HG02759 (cell line): ENCODE results near the gene COL17A1.

Experiments
- ATAC-seq: cut with Tn5 transposase; IDR thresholded peaks from one replicate; pipeline ENCODE4 v1.9.1; 2021; ENCODE audit warnings: mild to moderate bottlenecking, moderate library complexity; ENCODE audit not compliant: unreplicated experiment

COL17A1 gene

DNA sequence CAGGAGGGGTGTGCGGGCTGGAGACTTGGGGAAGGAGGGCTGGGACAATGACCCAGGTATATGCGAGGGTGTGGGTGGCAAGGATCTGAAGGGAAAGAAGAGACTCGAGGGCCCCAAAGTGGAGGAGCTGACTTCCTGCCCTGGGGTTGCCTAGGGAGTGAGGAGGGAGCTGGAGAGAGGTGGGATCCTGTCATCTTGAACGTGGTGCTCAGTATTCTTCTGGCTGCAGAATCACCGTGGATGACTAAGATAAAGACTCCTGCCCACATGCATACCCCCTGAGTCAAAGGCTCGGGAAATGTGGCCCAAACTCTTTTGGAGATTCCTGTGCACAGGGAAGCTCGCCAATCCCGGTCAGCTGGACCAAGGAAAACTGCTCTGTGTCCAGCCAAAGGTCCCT is 31.2 kb downstream of the COL17A1 start:
- no peak for ATAC-seq

DNA sequence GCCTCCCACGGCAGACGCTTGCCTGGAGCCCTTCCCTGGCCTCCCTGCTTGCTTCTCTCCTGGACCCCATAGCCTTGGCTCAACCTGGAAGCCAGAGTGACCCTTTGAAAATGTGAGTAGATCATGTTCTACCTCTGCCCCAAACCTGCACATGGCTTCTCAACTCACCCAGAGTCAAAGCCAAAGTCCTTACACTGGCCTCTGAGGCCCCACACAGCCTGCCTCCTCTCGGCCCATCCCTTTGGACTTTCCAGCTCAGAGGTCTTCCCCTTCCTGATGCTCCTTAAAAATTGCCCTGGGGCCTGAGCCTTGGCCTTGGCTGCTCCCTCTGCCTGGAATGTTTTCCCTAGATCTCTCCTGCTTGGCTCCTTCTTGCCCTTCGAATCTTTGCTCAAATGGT is 32.5 kb downstream of the COL17A1 start:
- ATAC-seq, result no peak

DNA sequence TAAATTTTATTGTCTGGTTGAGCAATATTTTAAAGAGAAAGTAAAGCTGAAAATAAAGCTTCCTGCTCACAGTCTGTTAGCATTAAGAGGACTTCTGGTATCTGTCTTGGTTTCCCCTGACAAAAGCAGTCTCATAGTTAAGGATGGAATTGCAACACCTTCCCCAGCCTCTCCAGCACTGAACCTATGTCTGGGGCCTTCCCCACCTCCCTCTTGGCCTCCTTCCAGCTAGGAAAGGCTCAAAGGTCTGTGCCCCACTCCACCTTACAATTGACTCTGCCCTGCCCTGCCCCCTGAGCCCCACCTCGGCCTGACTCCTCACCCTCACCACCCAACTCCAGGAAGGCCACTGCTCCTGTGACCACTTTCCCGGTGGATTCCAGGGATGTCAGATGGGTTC is 33.2 kb downstream of the COL17A1 start:
- no peak for ATAC-seq

DNA sequence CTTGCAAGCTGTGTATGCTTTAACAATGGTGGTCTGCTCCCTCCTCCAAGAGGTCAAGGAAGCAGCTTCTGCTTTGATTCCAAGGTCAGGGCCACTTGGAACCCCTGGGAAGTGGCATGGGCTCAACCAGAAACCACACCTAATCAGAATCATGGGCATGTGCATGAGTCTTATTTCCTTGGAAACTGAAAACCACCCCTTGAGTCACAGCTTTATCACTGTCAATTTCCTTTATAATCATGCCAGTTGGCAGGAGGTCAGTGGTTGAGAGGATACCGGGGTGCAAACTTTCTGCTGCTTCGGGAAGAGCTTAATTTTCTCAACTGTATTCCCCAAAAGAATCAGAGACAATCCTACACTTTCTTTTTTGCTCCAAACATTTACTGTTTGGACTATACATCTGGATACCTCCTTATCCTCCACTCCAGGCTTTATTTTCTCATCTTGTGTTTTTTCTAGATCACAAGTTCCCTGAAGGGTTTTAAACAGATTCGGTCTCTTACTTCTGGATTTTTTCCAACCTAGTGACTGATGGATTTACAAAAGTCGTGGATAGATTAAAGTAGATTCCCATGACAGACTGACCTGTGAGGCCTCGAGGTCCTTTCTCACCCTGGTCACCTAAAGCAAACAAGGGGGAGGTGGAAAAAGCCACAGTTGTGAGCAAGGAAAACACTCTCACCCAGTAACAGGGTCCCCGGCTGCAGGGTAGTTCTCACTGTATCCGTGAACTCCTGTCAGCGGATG is 36.0 kb downstream of the COL17A1 start:
- ATAC-seq, result no peak

DNA sequence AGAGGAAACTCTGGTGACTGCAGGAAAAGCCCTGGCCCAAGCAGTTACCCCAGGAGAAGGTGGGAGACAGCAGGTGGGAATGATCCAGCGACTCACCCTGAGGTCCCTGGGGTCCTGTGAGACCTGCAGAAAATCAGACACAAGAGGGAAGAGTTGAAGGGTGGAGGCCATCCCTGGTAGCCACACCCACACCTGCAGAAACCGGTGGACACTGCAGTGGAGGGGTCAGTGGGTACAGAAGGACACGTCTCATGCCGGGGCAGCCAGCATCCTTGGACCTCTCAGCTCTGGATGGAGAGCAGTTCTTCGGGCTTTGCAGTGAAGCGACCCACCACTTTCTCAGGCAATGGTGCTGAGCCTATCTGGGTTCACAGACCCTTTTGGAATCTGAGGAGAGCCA is 39.0 kb downstream of the COL17A1 start:
- no peak for ATAC-seq

DNA sequence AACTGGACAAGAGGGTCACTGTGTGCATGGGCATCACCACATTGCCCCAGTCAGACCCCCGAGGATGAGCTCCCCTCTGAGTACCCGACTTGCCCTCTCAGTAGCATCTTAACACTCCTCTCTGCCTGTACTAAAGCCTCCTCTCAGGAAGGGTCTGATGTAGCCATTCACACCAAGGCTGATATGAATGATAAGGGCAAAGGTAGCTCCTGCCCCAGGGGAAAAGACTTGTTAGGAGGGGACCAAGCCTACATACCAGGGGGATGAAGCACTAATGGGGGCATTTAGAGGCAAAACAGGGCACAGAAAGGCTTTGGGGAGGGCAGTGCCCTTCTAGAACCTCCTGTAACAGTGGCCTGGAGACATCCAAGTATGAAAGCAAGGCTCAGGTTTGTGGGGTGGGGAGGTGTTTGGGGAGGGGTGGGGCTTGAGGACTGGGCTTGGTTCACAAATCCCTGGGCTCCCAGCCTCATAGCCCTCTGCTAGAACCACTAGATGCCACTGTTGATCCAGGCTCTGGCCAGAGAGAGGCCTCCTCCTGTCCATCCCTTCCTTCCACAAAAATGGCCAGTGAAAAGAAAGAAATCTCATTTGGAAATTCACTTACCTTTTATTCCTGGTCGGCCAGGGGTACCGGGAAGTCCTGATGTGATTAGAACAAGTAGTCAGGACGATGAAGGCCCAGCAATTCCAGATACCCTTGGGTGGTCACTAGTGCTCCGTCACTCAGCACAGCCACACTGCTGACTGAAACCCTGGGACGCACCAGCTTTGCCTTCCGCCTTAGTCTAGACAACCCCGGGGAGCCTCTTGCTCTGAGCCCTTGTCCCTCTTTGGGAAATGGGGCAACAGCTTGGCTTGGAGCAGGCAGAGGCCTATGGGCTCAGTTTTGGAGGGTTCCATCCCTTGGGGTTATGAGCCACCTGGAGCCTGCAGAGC is 40.3 kb downstream of the COL17A1 start:
- no peak for ATAC-seq

DNA sequence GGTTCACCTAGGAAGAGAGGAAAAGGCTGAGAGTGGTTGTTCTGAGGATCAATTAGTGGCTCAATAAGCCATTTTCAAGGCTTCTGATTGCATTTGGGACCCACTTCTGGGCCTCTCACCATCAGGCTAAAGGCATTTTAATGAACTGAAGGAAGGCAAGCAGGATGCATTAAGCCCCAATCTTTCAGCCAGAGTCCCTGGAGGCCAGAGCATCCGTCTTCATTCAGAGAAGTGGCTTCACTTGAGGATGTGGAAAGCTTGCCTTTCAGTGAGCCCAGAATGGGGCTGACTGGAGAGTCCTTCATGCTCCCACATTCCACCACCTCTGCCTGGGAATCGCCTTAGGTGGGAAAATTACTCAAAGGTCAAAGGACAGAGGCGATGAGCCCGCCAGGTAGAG is 41.8 kb downstream of the COL17A1 start:
- no peak for ATAC-seq

DNA sequence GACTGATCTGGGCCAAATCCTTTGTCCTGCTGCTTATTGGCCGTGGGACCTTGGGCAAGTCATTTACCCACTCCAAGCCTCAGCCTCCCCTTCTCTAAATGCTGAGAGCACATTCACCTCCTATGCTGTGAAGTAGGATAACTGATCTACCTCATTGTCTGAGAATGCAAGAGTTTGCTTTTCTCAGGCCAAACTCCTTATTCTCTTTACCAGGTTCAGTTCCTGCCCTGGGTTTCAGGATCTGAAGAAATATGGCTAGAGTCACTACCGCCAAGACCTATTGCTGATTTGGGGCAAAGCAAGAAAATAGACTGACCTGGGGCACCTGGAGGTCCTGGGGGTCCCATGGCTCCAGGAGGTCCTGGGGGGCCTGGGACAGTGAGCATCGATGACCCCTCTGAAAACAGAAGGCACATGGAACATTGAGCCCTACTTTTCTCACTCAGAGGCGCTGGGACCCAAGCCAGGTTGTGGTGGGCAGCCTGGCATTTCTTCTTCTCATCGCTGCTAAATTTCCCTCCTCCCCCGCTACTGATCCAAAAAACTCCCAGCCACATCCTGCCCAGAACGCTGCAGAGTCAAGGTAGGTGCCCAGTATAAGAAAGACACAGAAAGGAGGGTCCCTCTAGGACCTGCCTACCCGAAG is 42.4 kb downstream of the COL17A1 start:
- ATAC-seq, result no peak

DNA sequence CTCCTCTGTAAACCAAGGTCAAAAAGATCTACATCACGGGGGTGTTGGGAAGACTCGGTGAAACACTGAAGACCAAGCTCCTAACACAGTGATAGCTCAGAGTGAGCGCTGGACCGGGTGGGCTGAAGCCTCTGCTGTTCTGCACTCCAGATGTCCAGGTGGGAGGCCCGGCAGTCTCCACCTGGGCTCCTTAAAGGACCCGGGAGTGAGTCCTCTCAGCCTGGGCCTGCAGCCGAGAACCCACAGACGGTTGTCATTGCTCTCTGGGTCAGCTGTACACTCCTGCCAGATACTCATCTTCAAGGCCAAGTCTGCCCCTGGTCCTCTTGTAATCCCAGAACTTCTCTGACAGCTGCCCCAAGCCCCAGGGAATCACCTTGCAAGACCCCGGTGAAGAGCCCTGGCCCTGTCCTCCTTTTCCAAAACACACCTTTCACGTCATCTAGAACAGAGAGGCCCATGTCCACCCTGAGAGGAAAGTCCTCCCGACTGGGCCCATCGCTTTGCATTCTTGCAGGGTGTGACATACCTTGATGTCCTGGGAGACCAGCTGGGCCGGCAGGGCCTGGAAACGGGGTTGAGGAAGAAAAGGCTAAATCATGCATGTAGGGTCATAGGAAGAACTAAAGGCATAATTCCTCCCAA is 43.7 kb downstream of the COL17A1 start:
- ATAC-seq, result no peak

DNA sequence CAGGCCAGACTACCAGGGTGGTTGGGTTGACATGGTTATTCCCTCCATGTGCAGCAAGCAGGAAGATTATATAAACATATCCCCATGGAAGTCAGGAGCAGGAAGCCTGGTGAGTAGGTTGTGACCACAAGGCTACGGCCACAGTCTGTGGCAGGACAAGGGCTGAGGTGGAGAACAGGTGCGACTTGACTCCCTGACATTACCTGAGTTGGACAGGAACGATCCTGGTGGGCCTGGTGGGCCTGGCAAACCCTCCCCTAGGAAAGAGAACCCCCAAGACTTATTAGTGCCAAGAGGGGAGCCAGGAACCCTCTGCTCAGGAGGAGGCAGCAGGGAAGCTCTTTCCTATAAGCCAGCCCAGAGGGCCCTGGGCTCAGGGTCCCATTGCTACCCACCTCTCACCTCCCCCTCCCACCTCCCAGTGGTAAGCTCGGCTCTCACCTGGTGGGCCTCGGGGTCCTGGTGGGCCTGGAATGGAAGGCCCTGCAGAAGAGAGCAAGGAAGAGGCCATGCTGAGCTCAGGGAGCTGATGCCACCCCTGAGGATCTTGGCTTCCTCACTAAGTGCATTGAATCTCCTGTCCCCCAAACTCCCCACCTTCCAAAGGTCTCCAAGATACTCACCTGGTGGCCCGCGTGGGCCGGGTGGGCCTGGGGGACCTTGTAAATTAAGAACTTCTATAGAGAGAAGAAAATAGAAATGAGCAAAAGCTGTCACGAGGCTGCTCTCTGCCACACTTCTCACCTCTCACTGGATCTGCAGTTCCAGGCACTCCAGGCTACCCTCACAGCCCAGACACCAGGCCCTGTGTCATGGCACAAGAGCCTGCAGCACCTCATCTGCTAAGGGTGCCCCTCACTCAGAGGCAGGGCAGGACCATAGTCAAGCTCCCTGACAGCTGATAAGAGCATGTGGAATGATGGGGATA is 44.6 kb downstream of the COL17A1 start:
- no peak for ATAC-seq

DNA sequence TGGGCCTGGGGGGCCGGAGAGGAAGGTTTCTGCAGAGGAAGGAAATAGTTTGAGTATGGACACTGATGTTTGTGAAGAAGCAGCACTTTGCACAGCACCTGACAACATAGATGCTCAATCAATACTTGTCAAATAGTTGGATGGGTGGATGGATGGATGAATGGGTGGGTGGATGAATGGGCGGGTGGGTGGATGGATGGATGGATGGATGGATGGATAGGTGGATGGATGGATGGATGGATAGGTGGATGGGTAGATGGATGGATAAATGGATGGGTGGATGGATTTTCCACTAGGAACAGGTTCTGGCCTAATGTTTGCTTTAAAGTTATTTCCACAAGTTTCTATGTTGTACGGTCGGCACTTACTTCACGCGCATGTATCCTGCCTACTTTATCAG is 45.3 kb downstream of the COL17A1 start:
- ATAC-seq, result no peak

DNA sequence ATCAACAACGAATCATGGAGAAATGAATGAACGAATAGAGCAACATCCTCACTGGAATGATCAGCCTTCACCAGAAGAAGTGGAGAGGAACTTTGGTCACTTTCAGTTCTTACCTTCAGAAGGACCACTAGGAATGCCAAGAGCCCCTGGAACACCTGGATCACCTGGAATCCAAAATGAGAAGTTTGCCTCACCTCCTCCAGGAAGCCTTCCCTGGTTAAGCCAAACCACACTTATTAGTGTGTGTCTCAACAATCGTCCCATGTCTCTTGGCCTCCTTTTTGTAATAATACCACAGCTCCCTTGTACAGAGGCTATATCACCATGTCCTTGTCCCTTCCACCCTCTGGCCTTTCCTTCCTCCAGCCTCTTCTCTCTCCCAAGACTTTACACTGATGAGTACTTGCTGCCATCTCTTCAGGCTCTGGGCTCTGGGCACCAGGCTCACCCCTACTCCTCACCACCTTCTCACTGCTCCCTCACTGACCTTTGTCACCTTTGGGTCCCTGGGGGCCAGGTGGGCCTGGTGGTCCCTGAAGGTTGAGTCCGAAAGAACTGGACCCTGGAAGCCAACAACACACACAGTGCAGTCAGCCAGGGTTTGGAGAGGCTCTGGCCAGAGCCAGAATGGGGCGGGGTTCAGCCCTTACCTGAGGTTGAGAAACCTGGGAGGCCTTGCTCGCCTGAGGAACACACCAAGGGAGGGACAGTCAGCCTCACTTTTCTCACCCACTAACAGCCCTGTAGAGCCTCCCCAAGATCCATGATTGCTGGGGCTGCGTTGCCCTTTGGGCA is 46.5 kb downstream of the COL17A1 start:
- ATAC-seq, result no peak

DNA sequence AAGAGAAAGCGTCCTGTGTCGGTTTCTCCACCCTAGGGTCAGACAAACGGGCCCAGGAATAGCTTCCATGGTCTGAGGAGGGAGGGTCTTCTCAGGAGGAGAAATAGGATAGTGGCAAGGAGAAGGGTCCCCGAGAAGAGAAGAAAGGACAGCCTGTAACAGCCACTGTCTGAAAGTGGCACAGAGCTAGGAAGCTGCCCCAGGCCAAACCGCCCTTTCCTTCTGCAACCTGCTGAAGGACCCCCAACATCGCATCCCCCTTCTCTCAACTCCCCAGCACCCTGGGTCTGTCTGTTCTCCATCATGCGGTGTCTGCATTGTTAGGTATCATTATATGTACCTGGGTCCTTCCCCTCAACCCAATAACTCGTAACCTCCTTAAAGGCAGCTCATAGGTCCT is 47.1 kb downstream of the COL17A1 start:
- no peak for ATAC-seq

DNA sequence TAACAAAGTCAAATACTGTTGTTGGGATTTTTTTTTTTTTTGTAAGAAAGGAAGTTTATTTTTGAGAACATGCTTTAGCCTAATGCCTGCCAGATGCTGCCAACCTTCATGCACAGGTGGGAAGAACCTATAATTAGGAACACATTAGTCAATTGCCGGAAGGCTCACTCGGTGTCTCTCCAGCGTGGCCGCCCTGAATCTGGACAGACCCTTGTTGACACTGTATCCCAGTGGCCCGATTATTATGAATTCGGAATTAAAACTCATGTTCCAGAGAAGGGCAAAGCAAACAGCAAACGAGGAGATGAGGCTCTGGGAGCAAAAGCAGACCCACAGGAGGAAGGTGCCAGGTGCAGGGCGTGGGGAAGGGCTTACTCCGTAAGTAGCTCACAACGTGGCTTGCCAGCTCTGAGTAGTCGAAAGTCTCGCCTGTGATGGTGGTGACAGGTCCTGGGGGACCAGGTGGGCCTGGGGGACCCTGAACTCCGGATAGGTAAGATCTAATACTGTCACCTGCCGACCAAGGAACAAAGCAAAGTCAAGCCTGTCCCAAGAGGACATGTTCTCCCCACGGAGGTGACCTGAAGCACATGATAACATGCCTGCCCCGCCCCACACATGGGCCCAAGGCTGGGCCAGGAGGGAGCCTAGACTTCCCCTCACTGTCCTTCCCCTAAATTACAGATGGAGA is 48.3 kb downstream of the COL17A1 start:
- ATAC-seq, result no peak

DNA sequence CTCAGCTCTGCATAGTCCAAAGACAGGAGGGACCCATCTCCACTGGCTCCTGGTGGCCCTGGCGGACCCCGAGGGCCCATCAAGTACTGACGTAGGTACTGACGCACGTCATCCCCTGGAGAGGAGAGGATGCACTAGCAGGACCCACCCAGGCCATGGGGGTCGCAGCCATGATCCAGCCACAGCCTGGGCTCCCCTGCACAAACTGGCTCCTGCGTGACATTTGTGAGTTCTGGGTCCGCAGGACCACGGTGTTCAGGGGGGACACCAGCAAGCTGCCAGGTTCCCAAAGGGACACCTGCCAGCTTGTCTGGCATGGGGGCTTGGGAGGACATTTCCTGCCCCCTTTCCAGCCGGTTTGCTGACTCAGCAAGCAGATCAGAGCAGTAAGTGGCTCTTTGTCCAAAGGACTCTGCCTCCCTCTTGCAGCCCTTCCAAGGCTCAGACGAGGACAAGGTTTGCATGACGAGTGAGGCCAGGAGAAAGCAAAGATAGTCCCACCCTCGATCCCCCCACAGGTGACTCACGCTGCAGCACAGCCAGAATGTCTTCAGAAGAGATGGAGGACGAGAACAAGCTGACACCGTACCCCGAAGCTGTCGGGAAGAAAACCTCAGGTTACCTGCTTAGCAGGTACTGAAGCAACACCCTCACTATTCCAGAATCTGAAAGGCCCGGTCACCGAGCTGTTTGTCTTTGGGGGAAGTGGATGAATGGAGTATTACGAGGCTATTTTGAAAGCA is 49.0 kb downstream of the COL17A1 start:
- ATAC-seq, result no peak

DNA sequence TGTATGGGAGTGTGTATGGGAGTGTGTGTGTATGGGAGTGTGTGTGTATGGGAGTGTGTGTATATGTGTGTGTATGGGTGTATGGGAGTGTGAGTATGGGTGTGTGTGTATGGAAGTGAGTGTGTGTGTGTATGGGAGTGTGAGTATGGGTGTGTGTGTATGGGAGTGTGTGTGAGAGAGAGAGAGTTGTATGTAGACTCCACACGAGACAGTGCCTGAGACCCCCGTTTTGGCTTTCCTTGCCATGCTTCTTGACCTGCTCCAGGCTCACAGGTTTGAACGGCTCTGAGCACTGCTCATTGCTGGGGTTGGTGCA is 49.7 kb downstream of the COL17A1 start:
- ATAC-seq, result no peak

DNA sequence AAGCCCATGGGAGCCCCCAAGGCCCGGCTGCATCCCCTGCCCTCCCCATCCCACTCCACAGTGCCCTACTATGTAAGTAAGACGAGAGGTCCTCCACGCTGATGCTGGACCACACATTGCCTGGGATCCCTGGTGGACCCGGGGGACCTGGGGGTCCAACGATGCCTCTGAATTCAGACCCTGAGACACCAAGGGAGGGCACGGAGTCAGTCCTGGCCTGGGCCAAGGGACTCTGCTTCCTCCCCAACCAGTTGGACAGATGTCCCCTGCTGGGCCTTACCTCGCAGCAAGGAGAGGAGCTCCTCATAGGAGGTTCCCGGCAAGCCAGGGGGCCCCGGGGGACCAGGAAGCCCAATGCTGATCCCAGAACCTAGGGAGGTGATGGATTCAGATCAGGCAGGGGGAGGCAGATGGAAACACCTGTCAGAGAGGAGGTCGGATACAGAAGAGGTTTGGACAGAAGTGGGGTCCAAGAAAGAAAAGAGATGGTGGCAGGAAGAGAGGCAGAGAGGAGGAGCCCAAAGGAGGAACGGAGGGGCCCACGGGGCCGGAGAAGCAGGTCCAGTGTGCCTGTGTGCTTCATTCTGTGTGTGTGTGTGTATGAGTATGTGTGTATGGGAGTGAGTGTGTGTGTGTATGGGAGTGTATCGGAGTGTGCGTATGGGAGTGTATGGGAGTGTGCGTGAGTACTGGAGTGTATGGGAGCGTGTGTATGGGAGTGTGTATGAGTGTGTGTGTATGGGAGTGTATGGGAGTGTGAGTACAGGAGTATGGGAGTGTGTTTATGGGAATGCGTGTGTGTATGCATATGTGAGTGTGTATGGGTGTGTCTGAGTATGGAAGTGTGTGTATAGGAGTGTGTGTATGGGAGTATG is 50.2 kb downstream of the COL17A1 start:
- ATAC-seq, result no peak
